ENCODE measurements around the gene CDC42BPG.
A peak's percentile ranks its signal among the peaks of the same experiment; 100 is the strongest.

The CDC42BPG gene

GRCh38 chr11:64844330-64845128, at the start of gene CDC42BPG:
CDC42BPG (minus strand) TSS chr11:64844653; CDS start chr11:64844569, 84 bp downstream.
- peak; percentile 83 for DNase-seq (ENCODE audit: low spot score)
- CTCF ChIA-PET = interaction anchor here (0.6 to 5.5 kb wide), 9 partner anchors 24 to 346 kb away, joined by 3 to 39 read pairs (median 3); partner anchors contain the start of gene ARL2
- TF ChIP-seq CTCF (conservative IDR thresholded peaks at IDR 0.05; ENCODE audit: low read depth) = peak; percentile 75
- peak within 1 kb of the TSS; percentile 99 for H3K27ac ChIP-seq
- POLR2A ChIA-PET (ENCODE audit: low non-redundant PET) = interaction anchor here (0.6 kb wide), 1 partner anchor 56 kb away, joined by 3 read pairs; no protein-coding TSS in a partner anchor

DNA sequence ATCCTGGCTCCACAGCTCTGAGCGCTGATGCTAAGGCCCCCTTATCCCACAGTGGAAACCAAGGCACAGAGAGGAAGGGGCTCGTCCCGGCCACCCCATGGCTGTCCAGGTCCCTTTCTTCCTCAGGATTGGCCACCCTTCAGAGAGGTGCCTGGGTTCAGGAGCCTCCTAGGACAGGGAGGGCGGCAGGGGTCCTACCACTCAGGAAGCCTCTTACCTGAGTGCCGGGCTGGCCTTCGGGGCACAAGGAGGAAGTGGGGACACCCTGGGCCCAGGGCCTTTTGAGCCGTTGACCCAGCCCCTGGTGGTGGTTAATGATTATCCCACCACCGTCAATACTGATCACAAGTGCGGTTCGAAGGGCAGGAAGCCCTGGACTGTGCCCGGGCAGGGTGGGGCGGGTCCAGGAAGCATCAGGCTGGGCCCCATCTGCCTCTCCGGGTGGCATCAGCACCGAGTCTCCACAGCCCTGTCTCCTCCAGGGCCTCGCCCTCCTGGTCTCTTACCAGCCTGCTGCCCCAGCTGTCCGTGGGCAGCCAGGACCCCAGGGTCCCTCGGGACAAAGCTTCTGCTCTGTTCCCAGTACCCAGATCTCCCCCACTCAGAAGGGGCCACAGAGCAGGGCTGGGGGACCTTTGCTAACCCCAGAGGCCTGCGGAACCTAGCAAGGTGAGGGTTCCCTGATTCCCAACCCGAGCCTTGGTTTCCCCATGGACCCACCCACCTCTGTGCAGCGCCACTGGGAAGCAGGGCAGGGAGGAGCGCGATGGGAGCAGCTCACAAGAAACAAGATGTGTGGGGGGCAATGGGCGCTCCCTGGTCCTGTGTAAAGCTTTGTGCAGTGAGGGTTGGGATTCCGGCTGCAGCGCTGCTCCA, 49.0 kb upstream of the CDC42BPG start:
- ChIA-PET POLR2A (ENCODE audit: low non-redundant PET) (no interaction called here), CTCF (interaction anchor here (0.6 to 7.9 kb wide), 14 partner anchors 11 to 584 kb away, joined by 3 to 62 read pairs (median 3); partner anchors contain the start of gene ARL2)
- no peak for TF ChIP-seq CTCF (conservative IDR thresholded peaks at IDR 0.05; ENCODE audit: low read depth)
- no peak for DNase-seq (ENCODE audit: low spot score)
- peak overlapping the region; percentile 39 for H3K27ac ChIP-seq

DNA sequence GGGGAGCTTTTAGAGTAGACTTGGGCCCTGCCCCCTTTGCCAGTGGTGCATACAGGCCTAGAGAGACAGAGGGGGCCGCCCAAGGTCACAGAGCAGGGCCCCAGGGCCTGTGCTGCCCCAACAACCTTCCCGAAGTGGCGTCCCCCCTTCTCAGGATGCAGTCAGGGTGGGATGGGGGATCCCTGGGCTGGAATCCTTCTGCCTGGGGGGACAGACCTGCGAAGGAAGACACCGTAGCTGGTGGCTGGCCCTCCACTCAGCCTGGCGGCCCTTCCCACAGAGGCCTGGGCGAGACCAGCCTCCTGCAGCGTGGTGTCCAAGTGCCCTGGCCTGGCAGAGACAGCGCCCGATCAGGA, 48.4 kb upstream of the CDC42BPG start:
- ChIA-PET CTCF (interaction anchor here (1.1 to 7.9 kb wide), 2 partner anchors 32 to 44 kb away, joined by 3 to 62 read pairs; no protein-coding TSS in a partner anchor), POLR2A (ENCODE audit: low non-redundant PET) (no interaction called here)
- DNase-seq (ENCODE audit: low spot score) = no peak
- H3K27ac ChIP-seq = peak overlapping the region; percentile 39
- no peak for TF ChIP-seq CTCF (conservative IDR thresholded peaks at IDR 0.05; ENCODE audit: low read depth)

DNA sequence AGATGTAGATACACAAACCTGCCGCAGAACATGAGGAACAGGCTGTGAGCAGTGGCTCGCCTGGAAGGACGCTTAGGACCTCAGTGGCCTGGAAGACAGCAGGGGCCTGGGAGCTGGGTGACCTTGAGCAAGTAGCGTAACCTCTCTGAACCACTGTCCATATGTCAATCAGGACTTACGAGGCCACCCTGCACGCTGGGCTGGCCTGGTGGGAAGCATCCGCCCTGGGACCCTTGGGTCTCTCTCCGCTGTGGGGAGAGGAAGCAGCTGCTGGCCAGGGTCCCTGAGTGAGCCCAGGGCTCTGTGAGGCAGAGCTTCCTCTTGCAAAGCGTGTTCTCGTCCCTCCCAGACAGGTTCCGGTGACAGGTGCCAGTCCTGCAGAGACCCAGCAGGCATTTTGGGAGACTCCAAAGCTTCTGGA, 48.0 kb upstream of the CDC42BPG start:
- DNase-seq (ENCODE audit: low spot score) = no peak
- CTCF ChIA-PET = interaction anchor here (0.7 to 7.9 kb wide), 3 partner anchors 31 to 561 kb away, joined by 3 to 62 read pairs (median 4); no protein-coding TSS in a partner anchor
- H3K27ac ChIP-seq = peak overlapping the region; percentile 39; the same call in 1 of the 2 replicates
- POLR2A ChIA-PET (ENCODE audit: low non-redundant PET) = no interaction called here
- no peak for TF ChIP-seq CTCF (conservative IDR thresholded peaks at IDR 0.05; ENCODE audit: low read depth)

DNA sequence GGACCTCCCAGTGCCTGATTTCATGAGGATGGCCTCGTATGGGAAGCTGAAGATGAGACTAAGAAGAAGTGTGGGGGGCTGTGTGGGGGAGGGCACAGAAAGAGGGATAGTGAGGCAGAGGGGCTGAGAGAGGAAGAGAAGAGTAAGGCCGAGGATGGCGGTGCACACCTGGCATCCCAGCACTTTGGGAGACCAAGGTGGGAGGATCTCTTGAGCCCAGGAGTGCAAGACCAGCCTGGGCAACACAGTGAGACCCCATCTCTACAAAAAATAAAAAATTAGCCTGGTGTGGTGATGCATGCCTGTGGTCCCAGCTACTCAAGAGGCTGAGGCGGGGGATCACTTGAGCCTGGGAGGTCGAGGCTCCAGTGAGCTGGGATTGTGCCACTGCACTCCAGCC, 47.4 kb upstream of the CDC42BPG start:
- ChIA-PET CTCF (interaction anchor here (0.7 to 7.9 kb wide), 3 partner anchors 43 to 560 kb away, joined by 4 to 62 read pairs (median 4); no protein-coding TSS in a partner anchor), POLR2A (ENCODE audit: low non-redundant PET) (no interaction called here)

More for the DNA sequence above, 47.4 kb upstream of the CDC42BPG start:
- no peak for TF ChIP-seq CTCF (conservative IDR thresholded peaks at IDR 0.05; ENCODE audit: low read depth)
- DNase-seq (ENCODE audit: low spot score) = no peak
- H3K27ac ChIP-seq = peak overlapping the region; percentile 39
